Osteocyte (in vitro differentiated cells): ENCODE data around the gene OR5M8. TPM values are rescaled to one million over a fixed set of nuclear protein-coding genes. Genes with fewer than 3 reads are reported as not detected.

Experiments
- DNase-seq: peaks from one replicate; pipeline ENCODE4 v3.0.0; 2021; ENCODE audit warnings: mixed read lengths; ENCODE audit not compliant: unreplicated experiment; ENCODE audit errors: extremely low spot score
- H3K27ac Mint-ChIP-seq: one replicate; pipeline ENCODE4 v1.8.0; 2021; ENCODE audit warnings: mild to moderate bottlenecking, mixed read lengths; ENCODE audit not compliant: unreplicated experiment
- H3K27me3 Mint-ChIP-seq: one replicate; pipeline ENCODE4 v1.8.0; 2021; ENCODE audit warnings: mixed read lengths; ENCODE audit not compliant: unreplicated experiment
- H3K36me3 Mint-ChIP-seq: one replicate; pipeline ENCODE4 v1.8.0; 2021; ENCODE audit warnings: mixed read lengths; ENCODE audit not compliant: unreplicated experiment
- H3K4me1 Mint-ChIP-seq: one replicate; pipeline ENCODE4 v1.8.0; 2021; ENCODE audit warnings: mixed read lengths; ENCODE audit not compliant: unreplicated experiment
- H3K4me3 Mint-ChIP-seq: one replicate; pipeline ENCODE4 v1.8.0; 2021; ENCODE audit warnings: mild to moderate bottlenecking, moderate library complexity, mixed read lengths; ENCODE audit not compliant: unreplicated experiment
- H3K9me3 Mint-ChIP-seq: one replicate; pipeline ENCODE4 v1.8.0; 2021; ENCODE audit warnings: mixed read lengths; ENCODE audit not compliant: unreplicated experiment
- long read RNA-seq: library from polyadenylated mRNA; unstranded; transcript quantifications from one replicate; pipeline ENCODE4 v2.0.0, GENCODE V29; 2021
- total RNA-seq: library from RNA; stranded (reverse); gene quantifications from 2 replicates; pipeline ENCODE4 v1.2.1, GENCODE V29; 2021
- TF ChIP-seq, protein P1 (sequence below): fragments of 200-600 bp; sonication (generic); IDR thresholded peaks from 2 replicates; pipeline ENCODE4 v1.5.0; 2021; ENCODE audit warnings: antibody characterized with exemption, mild to moderate bottlenecking, moderate library complexity

The OR5M8 gene
- not detected in 2 replicates for total RNA-seq
- long read RNA-seq: 0 reads

DNA sequence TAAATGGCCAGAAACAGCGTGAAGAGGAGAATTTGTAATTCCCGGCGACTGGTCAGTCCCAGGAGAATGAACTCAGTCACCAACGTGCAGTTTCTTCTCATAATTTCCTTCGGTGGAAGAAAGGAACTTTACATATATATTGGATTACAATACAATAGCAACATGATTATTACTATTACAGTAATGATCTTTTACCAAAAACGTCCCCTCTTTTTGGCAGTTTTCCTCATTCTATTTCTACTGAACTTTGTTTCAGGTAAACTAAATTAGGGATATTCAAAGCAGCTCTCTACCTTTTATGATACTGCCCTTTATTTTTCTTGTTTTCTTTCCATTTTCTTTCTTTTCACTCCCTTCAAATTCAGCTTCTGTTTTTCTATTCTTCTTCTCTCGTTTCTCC lies at the start of gene OR5M8:
TSS of gene OR5M8 (minus strand) at position 101 of the 400 bp plus-strand sequence. CDS start at position 101, 0 bp downstream.
- H3K36me3 Mint-ChIP-seq: no peaks in the 10 kb centered on the region
- TF ChIP-seq, protein P1, sequence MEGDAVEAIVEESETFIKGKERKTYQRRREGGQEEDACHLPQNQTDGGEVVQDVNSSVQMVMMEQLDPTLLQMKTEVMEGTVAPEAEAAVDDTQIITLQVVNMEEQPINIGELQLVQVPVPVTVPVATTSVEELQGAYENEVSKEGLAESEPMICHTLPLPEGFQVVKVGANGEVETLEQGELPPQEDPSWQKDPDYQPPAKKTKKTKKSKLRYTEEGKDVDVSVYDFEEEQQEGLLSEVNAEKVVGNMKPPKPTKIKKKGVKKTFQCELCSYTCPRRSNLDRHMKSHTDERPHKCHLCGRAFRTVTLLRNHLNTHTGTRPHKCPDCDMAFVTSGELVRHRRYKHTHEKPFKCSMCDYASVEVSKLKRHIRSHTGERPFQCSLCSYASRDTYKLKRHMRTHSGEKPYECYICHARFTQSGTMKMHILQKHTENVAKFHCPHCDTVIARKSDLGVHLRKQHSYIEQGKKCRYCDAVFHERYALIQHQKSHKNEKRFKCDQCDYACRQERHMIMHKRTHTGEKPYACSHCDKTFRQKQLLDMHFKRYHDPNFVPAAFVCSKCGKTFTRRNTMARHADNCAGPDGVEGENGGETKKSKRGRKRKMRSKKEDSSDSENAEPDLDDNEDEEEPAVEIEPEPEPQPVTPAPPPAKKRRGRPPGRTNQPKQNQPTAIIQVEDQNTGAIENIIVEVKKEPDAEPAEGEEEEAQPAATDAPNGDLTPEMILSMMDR: no peak
- H3K4me3 Mint-ChIP-seq: no peak within 1 kb of the TSS
- no peak for DNase-seq
- H3K4me1 Mint-ChIP-seq: no peaks in the 10 kb centered on the region
- H3K9me3 Mint-ChIP-seq: peaks cover 28% of the 10 kb centered on the region
- no peak within 1 kb of the TSS for H3K27ac Mint-ChIP-seq
- no peaks in the 10 kb centered on the region for H3K27me3 Mint-ChIP-seq

DNA sequence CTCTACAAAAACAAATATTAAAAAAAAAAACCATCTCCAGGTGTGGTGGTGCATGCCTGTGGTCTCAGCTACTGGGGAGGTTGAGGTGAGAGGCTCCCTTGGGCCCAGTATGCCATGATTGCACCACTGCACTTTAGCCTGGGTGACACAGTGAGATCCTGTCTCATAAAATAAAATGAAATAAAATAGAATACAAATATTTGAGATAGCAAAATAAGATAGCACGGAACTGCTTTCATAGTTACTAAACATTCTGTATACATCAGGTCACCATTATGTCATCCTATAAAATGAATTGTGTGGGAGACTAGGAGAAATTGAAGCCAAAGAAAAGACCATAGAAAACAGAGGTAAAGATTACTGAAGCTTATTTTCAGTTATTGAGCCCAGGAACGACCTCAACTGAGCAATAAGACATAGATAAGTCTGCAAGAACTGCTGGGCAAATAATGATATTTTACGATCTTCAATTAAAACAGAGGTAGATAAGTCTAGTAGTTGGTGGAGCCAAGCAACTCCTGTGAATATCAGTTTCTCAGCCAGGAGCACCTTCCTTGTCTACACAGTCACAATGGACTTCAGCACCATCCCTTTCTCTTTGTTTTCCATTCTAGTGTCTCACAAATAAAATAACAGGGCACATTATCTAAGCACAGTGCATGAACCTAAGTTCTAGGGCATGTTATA lies 42.0 kb upstream of the OR5M8 start:
- Mint-ChIP-seq H3K36me3 (no peaks in the 10 kb centered on the region), H3K4me1 (no peaks in the 10 kb centered on the region), H3K27ac (no peak overlapping the region), H3K9me3 (no peaks in the 10 kb centered on the region), H3K27me3 (no peaks in the 10 kb centered on the region), H3K4me3 (no peak overlapping the region)
- DNase-seq: no peak
- TF ChIP-seq, protein P1: no peak

DNA sequence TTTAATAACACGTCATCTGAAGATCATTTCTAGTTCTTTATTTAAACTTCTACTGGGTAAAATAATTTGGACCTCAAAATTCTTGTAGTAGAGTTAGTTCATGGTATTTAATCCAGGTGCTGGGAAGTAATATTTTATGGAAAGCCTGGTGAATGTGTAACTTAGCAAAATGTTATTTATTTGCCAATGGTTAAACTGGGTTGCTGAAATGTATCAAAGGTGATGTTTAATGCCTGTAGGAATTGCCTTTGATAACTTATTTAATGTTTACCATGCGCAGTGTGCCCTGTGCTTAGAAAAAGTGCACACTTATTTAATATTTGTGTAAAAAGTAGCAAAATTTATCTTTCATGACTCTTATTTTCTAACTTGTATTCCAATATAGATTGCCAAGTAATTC lies 40.7 kb upstream of the OR5M8 start:
- H3K4me3 Mint-ChIP-seq: no peak overlapping the region
- TF ChIP-seq, protein P1: no peak
- H3K27ac Mint-ChIP-seq: no peak overlapping the region
- no peaks in the 10 kb centered on the region for H3K4me1 Mint-ChIP-seq
- no peaks in the 10 kb centered on the region for H3K27me3 Mint-ChIP-seq
- H3K36me3 Mint-ChIP-seq: no peaks in the 10 kb centered on the region
- no peak for DNase-seq
- H3K9me3 Mint-ChIP-seq: no peaks in the 10 kb centered on the region

DNA sequence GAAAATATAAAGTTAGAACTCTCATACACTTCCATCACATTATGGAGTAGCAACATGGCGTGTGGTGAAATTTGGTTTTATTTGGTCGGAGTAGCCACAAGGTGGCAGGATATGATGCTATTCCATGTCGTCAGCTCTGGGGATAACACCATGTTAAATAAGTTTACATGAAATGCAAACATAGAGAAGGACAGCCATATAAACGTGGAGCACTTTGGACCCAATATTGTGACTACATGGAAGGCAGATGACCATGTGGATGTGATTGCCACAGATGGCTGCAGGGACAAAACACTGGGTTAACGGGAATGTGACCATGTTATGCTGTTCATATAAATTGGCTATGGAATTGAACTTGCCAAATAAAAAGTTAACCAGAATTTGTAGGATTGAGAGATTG lies 30.8 kb upstream of the OR5M8 start:
- TF ChIP-seq, protein P1: peak; percentile 11
- Mint-ChIP-seq H3K4me3 (no peak overlapping the region), H3K27me3 (no peaks in the 10 kb centered on the region), H3K27ac (no peak overlapping the region), H3K36me3 (no peaks in the 10 kb centered on the region), H3K9me3 (peaks cover 7% of the 10 kb centered on the region), H3K4me1 (no peaks in the 10 kb centered on the region)
- no peak for DNase-seq

DNA sequence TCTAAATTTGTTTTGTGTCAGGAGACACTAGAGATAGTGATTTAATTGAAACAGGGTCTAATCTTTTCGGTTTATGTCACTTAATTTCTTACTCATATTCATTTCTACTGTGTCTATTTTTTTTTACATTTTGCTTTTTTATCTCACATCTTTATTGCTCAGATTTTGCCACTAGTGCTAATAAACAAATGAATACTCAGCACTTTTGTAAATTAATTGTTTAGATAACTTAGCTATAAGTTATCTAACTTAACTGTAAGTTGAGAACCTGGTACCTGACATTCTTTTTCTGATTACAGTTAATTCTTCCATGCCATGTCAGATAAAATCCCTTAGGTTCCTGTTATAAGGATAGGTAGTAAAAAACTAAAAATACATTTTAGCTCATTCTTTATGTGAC lies 22.1 kb upstream of the OR5M8 start:
- TF ChIP-seq, protein P1: no peak
- H3K4me1 Mint-ChIP-seq: no peaks in the 10 kb centered on the region

More for the DNA sequence above, 22.1 kb upstream of the OR5M8 start:
- H3K4me3 Mint-ChIP-seq: no peak overlapping the region
- no peak overlapping the region for H3K27ac Mint-ChIP-seq
- peaks cover 8% of the 10 kb centered on the region for H3K9me3 Mint-ChIP-seq
- H3K27me3 Mint-ChIP-seq: no peaks in the 10 kb centered on the region
- no peaks in the 10 kb centered on the region for H3K36me3 Mint-ChIP-seq
- no peak for DNase-seq
